HCT116 (cell line): ENCODE measurements around the gene SLC16A3. TPM values are rescaled to one million over a fixed set of nuclear protein-coding genes. Genes with fewer than 3 reads are reported as not detected.

ENCODE experiments used
- ATAC-seq: fragments of 200-7000 bp; cut with Tn5 transposase; 2 replicates; pipeline ENCODE4 v1.9.1; 2020; ENCODE audit warnings: mild to moderate bottlenecking, moderate library complexity
- BruUV-seq: library from RNA; stranded (reverse); fragments of 400-500 nt; replicated peaks from 2 replicates; lab custom pipeline; 2021; lab: Mats Ljungman, UMichigan
- CTCF ChIA-PET: fragments of 300-600 bp; sonication (Branson Sonifier 250); formaldehyde crosslinking; loops from one replicate; lab custom pipeline; 2021; ENCODE audit warnings: antibody characterized with exemption; lab: Charles Lee
- POLR2A ChIA-PET: fragments of 300-600, 350-600 bp; sonication (Branson Sonifier 250); formaldehyde crosslinking; loops from one replicate; lab custom pipeline; 2021; ENCODE audit warnings: antibody characterized with exemption; lab: Charles Lee
- RAD21 ChIA-PET, 2 experiments: fragments of 300-600 bp; sonication (Branson Sonifier 250); formaldehyde crosslinking; loops; one replicate each; lab custom pipeline; 2023; ENCODE audit warnings: low total read pairs in 2 of 2; ENCODE audit not compliant: uncharacterized antibody in 2 of 2, unreplicated experiment in 2 of 2, low non-redundant PET in 1 of 2; lab: Charles Lee
- DNase-seq: peaks from one replicate; pipeline ENCODE4 v3.0.0-alpha.2; 2010; ENCODE audit warnings: low read depth, low spot score
- H2AFZ ChIP-seq: fragments of 200-600 bp; shearing (Covaris generic), sonication (generic); 2 replicates; pipeline ENCODE4 v1.6.1; 2017; ENCODE audit warnings: low read depth, mixed run types, mixed read lengths, antibody characterized with exemption, low read length; ENCODE audit not compliant: poor library complexity, severe bottlenecking
- H3K27ac ChIP-seq: 2 replicates; pipeline ENCODE4 v1.5.1; 2012; ENCODE audit warnings: low read depth, low read length
- H3K27me3 ChIP-seq: fragments of 200-600 bp; sonication (generic); 2 replicates; pipeline ENCODE4 v1.6.1; 2016; ENCODE audit warnings: mixed run types, low read length, mixed read lengths; ENCODE audit not compliant: insufficient read depth
- H3K36me3 ChIP-seq, 2 experiments: fragments of 200-500 bp in 1 of 2; fragments of 200-600 bp in 1 of 2; sonication (Bioruptor generic) in 1 of 2; sonication (generic) in 1 of 2; 2 replicates each; pipeline versions ENCODE4 v1.5.1 to v1.6.1; 2014 to 2016; ENCODE audit warnings: low read length in 2 of 2, inconsistent platforms in 1 of 2, mixed read lengths in 1 of 2, mixed run types in 1 of 2; ENCODE audit not compliant: insufficient read depth in 2 of 2, control insufficient read depth in 1 of 2
- H3K4me1 ChIP-seq, 2 experiments: fragments of 200-600 bp in 1 of 2; sonication (generic) in 1 of 2; 2 replicates each; pipeline versions ENCODE4 v1.5.1 to v1.6.1; 2012 to 2017; ENCODE audit warnings: low read length in 2 of 2, inconsistent platforms in 1 of 2, mild to moderate bottlenecking in 1 of 2, mixed read lengths in 1 of 2, mixed run types in 1 of 2, moderate library complexity in 1 of 2; ENCODE audit not compliant: insufficient read depth in 2 of 2, control insufficient read depth in 1 of 2
- H3K4me2 ChIP-seq: fragments of 200-600 bp; sonication (generic); 2 replicates; pipeline ENCODE4 v1.6.1; 2017; ENCODE audit warnings: mixed run types, low read length, mixed read lengths
- H3K4me3 ChIP-seq, 2 experiments: fragments of 200-600 bp in 1 of 2; sonication (generic) in 1 of 2; replicated peaks in 1 of 2; 2 replicates each; pipeline ENCODE4 v1.5.1; 2011 to 2016; ENCODE audit warnings: low read length in 2 of 2, control low read depth in 1 of 2, low read depth in 1 of 2, mild to moderate bottlenecking in 1 of 2, mixed read lengths in 1 of 2, mixed run types in 1 of 2
- H3K79me2 ChIP-seq: fragments of 200-600 bp; sonication (generic); 2 replicates; pipeline ENCODE4 v1.6.1; 2017; ENCODE audit warnings: mild to moderate bottlenecking, mixed run types, low read length, moderate library complexity, mixed read lengths; ENCODE audit not compliant: insufficient read depth
- H3K9ac ChIP-seq: fragments of 200-600 bp; sonication (generic); 2 replicates; pipeline ENCODE4 v1.6.1; 2016; ENCODE audit warnings: low read length, mixed read lengths
- H3K9me2 ChIP-seq: fragments of 200-600 bp; sonication (generic), shearing (Covaris generic); 2 replicates; pipeline ENCODE4 v1.6.1; 2017; ENCODE audit warnings: mixed run types, mild to moderate bottlenecking, moderate library complexity; ENCODE audit not compliant: insufficient read depth
- H3K9me3 ChIP-seq, 2 experiments: fragments of 200-500 bp in 1 of 2; fragments of 200-600 bp in 1 of 2; sonication (Bioruptor generic) in 1 of 2; sonication (generic) in 1 of 2; 2 replicates each; pipeline ENCODE4 v1.6.1; 2014 to 2017; ENCODE audit warnings: low read length in 2 of 2, mixed read lengths in 2 of 2, inconsistent platforms in 1 of 2, low read depth in 1 of 2, mild to moderate bottlenecking in 1 of 2, mixed run types in 1 of 2, moderate library complexity in 1 of 2; ENCODE audit not compliant: control insufficient read depth in 1 of 2, insufficient read depth in 1 of 2
- H4K20me1 ChIP-seq: fragments of 200-600 bp; sonication (generic), shearing (Covaris generic); 2 replicates; pipeline ENCODE4 v1.6.1; 2017; ENCODE audit warnings: mixed run types, mild to moderate bottlenecking, moderate library complexity; ENCODE audit not compliant: insufficient read depth
- CBX3 ChIP-seq: IDR thresholded peaks from 2 replicates; pipeline ENCODE4 v1.6.1; 2012; ENCODE audit warnings: low read depth
- CEBPB ChIP-seq: IDR thresholded peaks from 2 replicates; pipeline ENCODE4 v1.6.1; 2012; ENCODE audit warnings: low read depth
- EGR1 ChIP-seq: IDR thresholded peaks from 2 replicates; pipeline ENCODE4 v1.6.1; 2012; ENCODE audit warnings: low read depth
- EZH2phosphoT487 ChIP-seq: fragments of 200-600 bp; IDR thresholded peaks from 2 replicates; pipeline ENCODE4 v1.6.1; 2018; ENCODE audit warnings: antibody characterized with exemption, borderline replicate concordance
- FOSL1 ChIP-seq: IDR thresholded peaks from 2 replicates; pipeline ENCODE4 v1.6.1; 2012; ENCODE audit warnings: low read depth
- POLR2AphosphoS5 ChIP-seq: IDR thresholded peaks from 2 replicates; pipeline ENCODE4 v1.6.1; 2011; ENCODE audit warnings: mild to moderate bottlenecking, low read depth, low read length, moderate library complexity
- SRF ChIP-seq: IDR thresholded peaks from 2 replicates; pipeline ENCODE4 v1.6.1; 2012; ENCODE audit warnings: low read depth
- TCF7L2 ChIP-seq: IDR thresholded peaks from 2 replicates; pipeline ENCODE4 v1.7.0; 2011; ENCODE audit warnings: borderline replicate concordance, inconsistent platforms; ENCODE audit not compliant: insufficient read depth, insufficient read length; ENCODE audit errors: extremely low read depth
- YY1 ChIP-seq: IDR thresholded peaks from 2 replicates; pipeline ENCODE4 v1.6.1; 2011; ENCODE audit warnings: low read length, low read depth, moderate library complexity, mild to moderate bottlenecking; ENCODE audit not compliant: insufficient replicate concordance; ENCODE audit errors: extremely low read depth
- ZNF274 ChIP-seq: fragments of 200-500 bp; sonication (Bioruptor generic); IDR thresholded peaks from 2 replicates; pipeline ENCODE4 v1.6.1; 2014; ENCODE audit warnings: mild to moderate bottlenecking, low read depth, low read length, inconsistent platforms
- intact Hi-C: fragments of 100-400 bp; cut with micrococcal nuclease; formaldehyde crosslinking; loops from 2 replicates; pipeline ENCODE4 v1.10.0; 2022
- total RNA-seq: library from RNA; stranded (reverse); gene quantifications from one replicate; pipeline ENCODE4 v1.2.1, GENCODE V29; 2021; ENCODE audit not compliant: unreplicated experiment
- TF ChIP-seq, protein P1 (sequence below): IDR thresholded peaks from 2 replicates; pipeline ENCODE4 v1.6.1; 2012; ENCODE audit warnings: low read depth
- TF ChIP-seq, protein P2 (sequence below), 3 experiments: fragments of 200-600 bp in 1 of 3; sonication (generic) in 1 of 3; IDR thresholded peaks in 2 of 3; conservative IDR thresholded peaks in 1 of 3; 2 replicates each; pipeline ENCODE4 v1.5.1; 2012 to 2017; ENCODE audit warnings: low read depth in 2 of 3, low read length in 2 of 3, antibody characterized with exemption in 1 of 3, borderline replicate concordance in 1 of 3, control low read depth in 1 of 3, mild to moderate bottlenecking in 1 of 3, mixed read lengths in 1 of 3, mixed run types in 1 of 3, moderate library complexity in 1 of 3; ENCODE audit not compliant: insufficient read depth in 1 of 3

The SLC16A3 gene
- total RNA-seq, 1 experiment from 2014 or later: 445 TPM

DNA sequence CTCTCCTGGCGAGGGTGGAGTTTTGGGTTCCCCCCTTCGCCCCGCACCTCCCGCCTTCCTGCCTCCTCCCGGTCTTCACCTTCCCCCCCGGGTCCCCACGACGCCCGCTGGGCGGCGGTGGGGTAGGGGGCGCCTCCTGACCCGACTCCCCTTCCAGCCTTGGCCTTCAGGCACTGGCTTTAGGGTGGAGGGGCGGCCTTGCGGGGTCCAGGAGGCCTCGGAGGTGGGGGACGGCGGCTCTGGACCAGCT lies 2.4 kb downstream of the SLC16A3 start (continued):
- TF ChIP-seq, protein P1, sequence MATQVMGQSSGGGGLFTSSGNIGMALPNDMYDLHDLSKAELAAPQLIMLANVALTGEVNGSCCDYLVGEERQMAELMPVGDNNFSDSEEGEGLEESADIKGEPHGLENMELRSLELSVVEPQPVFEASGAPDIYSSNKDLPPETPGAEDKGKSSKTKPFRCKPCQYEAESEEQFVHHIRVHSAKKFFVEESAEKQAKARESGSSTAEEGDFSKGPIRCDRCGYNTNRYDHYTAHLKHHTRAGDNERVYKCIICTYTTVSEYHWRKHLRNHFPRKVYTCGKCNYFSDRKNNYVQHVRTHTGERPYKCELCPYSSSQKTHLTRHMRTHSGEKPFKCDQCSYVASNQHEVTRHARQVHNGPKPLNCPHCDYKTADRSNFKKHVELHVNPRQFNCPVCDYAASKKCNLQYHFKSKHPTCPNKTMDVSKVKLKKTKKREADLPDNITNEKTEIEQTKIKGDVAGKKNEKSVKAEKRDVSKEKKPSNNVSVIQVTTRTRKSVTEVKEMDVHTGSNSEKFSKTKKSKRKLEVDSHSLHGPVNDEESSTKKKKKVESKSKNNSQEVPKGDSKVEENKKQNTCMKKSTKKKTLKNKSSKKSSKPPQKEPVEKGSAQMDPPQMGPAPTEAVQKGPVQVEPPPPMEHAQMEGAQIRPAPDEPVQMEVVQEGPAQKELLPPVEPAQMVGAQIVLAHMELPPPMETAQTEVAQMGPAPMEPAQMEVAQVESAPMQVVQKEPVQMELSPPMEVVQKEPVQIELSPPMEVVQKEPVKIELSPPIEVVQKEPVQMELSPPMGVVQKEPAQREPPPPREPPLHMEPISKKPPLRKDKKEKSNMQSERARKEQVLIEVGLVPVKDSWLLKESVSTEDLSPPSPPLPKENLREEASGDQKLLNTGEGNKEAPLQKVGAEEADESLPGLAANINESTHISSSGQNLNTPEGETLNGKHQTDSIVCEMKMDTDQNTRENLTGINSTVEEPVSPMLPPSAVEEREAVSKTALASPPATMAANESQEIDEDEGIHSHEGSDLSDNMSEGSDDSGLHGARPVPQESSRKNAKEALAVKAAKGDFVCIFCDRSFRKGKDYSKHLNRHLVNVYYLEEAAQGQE: no peak

DNA sequence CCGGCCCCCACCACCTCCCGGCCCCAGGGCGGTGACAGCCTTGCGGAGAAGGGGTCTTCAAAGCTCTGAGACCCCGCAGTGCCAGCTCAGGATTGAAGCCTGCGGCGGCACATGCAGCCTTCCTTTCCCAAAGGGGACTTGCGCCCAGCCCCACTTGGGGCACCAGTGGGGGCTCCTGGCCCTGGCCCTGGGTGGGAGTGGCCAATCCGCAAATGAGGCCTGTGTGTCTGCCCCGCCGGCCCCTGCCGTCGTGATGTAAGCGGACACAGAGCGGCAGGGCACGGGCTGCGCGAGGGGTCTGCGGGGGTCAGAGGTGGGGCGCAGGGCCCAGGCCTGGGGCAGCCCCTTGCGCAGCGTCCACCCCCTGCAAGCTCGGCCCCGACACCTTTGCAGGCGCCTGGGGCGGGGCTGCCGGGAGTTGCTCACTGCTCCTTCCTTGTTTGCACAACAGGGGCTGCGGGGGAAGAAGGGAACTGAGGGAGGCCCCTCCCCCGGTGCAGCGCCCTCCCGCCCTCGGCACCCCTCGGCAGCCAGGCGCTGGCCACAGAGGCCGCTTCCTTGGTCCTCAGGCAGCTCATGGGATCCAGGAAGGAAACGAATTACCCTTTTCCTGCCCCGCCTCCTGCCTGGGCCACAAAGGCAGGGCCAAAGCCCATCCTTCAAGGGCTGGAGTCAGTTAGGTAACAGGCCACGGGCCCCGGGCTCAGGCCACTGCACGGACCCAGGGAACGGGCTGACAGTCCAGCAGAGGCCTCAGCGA lies 2.9 kb downstream of the SLC16A3 start:
- BruUV-seq: TSS peak; percentile 0
- ATAC-seq (no peak), DNase-seq (no peak)
- Histone ChIP-seq H3K4me1 (peaks cover 60 to 87% of the 10 kb centered on the region in 2 experiments), H2AFZ (no peak overlapping the region), H3K9ac (peak overlapping the region; percentile 100), H3K79me2 (peaks cover 83% of the 10 kb centered on the region), H3K9me2 (no peaks in the 10 kb centered on the region), H3K27ac (peak overlapping the region; percentile 98), H4K20me1 (peaks cover 33% of the 10 kb centered on the region; the same call in 1 of the 2 replicates), H3K4me3 (peak overlapping the region; percentile 99 to 100), H3K4me2 (peak overlapping the region; percentile 91), H3K9me3 (no peaks in the 10 kb centered on the region), H3K27me3 (no peaks in the 10 kb centered on the region), H3K36me3 (peaks cover 8 to 56% of the 10 kb centered on the region in 2 experiments)
- ChIA-PET POLR2A (interaction anchor here (1.8 kb wide), 1 partner anchor 51 kb away, joined by 5 read pairs; no protein-coding TSS in a partner anchor), CTCF (no interaction called here), RAD21 (no interaction called here)
- intact Hi-C loops: no loop called here
- TF ChIP-seq ZNF274: no peak
- no peak for TF ChIP-seq CEBPB
- no peak for TF ChIP-seq SRF
- TF ChIP-seq, protein P1: no peak
- TF ChIP-seq EGR1: no peak
- TF ChIP-seq EZH2phosphoT487: no peak
- TF ChIP-seq, protein P2, sequence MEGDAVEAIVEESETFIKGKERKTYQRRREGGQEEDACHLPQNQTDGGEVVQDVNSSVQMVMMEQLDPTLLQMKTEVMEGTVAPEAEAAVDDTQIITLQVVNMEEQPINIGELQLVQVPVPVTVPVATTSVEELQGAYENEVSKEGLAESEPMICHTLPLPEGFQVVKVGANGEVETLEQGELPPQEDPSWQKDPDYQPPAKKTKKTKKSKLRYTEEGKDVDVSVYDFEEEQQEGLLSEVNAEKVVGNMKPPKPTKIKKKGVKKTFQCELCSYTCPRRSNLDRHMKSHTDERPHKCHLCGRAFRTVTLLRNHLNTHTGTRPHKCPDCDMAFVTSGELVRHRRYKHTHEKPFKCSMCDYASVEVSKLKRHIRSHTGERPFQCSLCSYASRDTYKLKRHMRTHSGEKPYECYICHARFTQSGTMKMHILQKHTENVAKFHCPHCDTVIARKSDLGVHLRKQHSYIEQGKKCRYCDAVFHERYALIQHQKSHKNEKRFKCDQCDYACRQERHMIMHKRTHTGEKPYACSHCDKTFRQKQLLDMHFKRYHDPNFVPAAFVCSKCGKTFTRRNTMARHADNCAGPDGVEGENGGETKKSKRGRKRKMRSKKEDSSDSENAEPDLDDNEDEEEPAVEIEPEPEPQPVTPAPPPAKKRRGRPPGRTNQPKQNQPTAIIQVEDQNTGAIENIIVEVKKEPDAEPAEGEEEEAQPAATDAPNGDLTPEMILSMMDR (IDR thresholded peaks at IDR 0.05 in 2 of 3, conservative IDR thresholded peaks at IDR 0.05 in 1 of 3; ENCODE audit: borderline replicate concordance in 1 of 3, insufficient read depth in 1 of 3, low read depth in 2 of 3, low read length in 2 of 3): no peak
- TF ChIP-seq CBX3: no peak
- TF ChIP-seq YY1: no peak
- TF ChIP-seq POLR2AphosphoS5: no peak
- TF ChIP-seq TCF7L2: no peak
- TF ChIP-seq FOSL1: no peak
